PFSK-1 (cell line): ENCODE measurements around the gene MEP1A.

Experiments
- FOXP2 ChIP-seq: optimal IDR thresholded peaks from 2 replicates; pipeline ENCODE3; 2011; ENCODE audit warnings: borderline replicate concordance, control low read depth, inconsistent platforms; ENCODE audit not compliant: insufficient read depth; ENCODE audit errors: extremely low read length, extremely low read depth
- POLR2AphosphoS5 ChIP-seq: IDR thresholded peaks from 2 replicates; pipeline ENCODE4 v1.6.1; 2012; ENCODE audit warnings: low read depth, mild to moderate bottlenecking, control low read depth, low read length, moderate library complexity
- REST ChIP-seq, 2 experiments: IDR thresholded peaks; 2 replicates each; pipeline versions ENCODE4 v1.6.1 to v1.8.0; 2011 to 2012; ENCODE audit warnings: low read depth in 2 of 2, low read length in 2 of 2, control low read depth in 1 of 2, inconsistent platforms in 1 of 2, mild to moderate bottlenecking in 1 of 2, moderate library complexity in 1 of 2; ENCODE audit not compliant: insufficient read depth in 1 of 2
- SIN3A ChIP-seq: IDR thresholded peaks from 2 replicates; pipeline ENCODE4 v1.6.1; 2012; ENCODE audit warnings: mild to moderate bottlenecking, low read length, moderate library complexity, borderline replicate concordance; ENCODE audit not compliant: insufficient read depth
- TAF1 ChIP-seq: IDR thresholded peaks from 2 replicates; pipeline ENCODE4 v1.6.1; 2012; ENCODE audit warnings: low read length, control low read depth, borderline replicate concordance; ENCODE audit not compliant: insufficient read depth

MEP1A gene

GRCh38 chr6:46756469-46757213 lies 36.5 kb upstream of the MEP1A start:
- TF ChIP-seq FOXP2: no peak
- no peak for TF ChIP-seq TAF1
- no peak for TF ChIP-seq SIN3A
- no peak for TF ChIP-seq REST (IDR thresholded peaks at IDR 0.05; ENCODE audit: insufficient read depth in 1 of 2, low read depth in 2 of 2, low read length in 2 of 2)
- TF ChIP-seq POLR2AphosphoS5: no peak

GRCh38 chr6:46757214-46757596 lies 36.0 kb upstream of the MEP1A start:
- TF ChIP-seq SIN3A (no peak), REST (IDR thresholded peaks at IDR 0.05; ENCODE audit: insufficient read depth in 1 of 2, low read depth in 2 of 2, low read length in 2 of 2) (no peak), FOXP2 (no peak), POLR2AphosphoS5 (no peak), TAF1 (no peak)

DNA sequence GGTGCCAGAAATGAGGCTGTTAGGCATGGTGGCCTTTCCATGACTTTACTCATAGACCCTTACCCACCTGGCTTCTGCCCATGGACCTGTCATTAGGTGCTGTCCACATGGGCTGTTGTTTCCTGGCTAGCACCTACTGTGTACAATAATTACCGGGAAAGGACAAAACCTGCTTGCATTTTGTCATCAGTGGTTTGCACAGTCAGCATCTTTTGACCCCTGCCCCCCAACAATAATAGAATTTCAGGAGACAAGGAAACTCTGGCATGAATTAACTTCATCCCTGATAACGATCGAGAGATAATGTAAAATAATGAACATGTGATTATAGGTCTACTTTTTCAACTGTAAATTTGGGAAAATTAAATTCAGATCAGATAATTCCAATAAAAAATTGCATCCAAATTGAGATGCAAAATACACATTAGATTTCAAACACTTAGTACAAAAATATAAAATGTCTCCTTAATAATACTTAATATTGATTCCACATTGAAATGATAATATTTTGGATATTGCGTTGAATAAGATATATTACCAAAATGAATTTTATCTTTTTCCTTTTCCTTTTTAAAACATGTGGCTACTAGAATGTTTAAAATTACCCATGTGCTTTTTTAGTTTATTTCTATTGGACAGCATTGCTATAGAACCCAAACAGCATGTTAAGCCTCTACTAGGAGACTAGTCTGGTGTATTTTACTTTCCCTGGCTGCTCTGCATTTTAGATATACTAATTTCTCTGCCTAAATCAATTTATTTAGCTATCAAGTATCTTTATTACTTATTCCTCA lies 34.0 kb upstream of the MEP1A start:
- TF ChIP-seq FOXP2 (no peak), SIN3A (no peak)

DNA sequence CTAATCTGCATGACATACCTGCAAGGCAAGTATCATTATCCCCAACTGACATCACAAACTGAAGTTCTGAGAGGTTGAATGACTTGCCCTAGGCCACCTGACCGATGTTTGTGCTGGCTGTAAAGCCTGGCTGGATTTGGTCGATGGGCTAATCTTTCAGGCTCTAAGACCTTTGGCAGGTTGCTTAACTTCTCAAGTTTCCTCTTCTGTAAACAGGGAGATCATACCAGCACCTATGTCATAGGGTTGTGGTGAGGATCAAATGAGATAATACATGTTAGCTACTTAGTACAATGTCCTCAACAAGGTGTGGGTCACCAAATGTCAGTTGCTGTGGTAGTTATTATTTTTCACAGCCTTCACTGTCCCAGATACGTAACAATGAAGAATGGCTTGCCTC lies 32.3 kb upstream of the MEP1A start:
- TF ChIP-seq POLR2AphosphoS5: no peak
- TF ChIP-seq SIN3A: no peak
- TF ChIP-seq FOXP2: no peak
- TF ChIP-seq TAF1: no peak
- TF ChIP-seq REST (IDR thresholded peaks at IDR 0.05; ENCODE audit: insufficient read depth in 1 of 2, low read depth in 2 of 2, low read length in 2 of 2): no peak

DNA sequence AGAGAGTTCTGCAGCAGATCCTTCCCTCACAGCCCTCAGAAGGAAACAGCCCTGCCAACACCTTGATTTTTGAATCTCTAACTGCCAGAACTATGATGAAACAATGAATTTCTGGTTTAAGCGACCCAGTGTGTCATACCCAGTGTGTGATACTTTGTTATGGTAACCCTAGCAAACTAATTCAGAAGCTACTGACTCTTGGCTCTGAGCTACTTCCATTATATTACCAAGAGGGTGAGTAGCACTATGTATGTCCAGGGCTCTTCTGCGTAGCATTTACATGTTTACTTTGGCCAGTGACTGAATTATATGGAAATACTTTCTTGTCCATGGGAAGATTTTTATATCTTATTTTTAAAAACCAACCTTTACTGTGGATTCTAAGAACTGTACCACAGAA lies 29.7 kb upstream of the MEP1A start:
- TF ChIP-seq SIN3A (no peak), REST (IDR thresholded peaks at IDR 0.05; ENCODE audit: insufficient read depth in 1 of 2, low read depth in 2 of 2, low read length in 2 of 2) (no peak), POLR2AphosphoS5 (no peak), FOXP2 (no peak), TAF1 (no peak)
